Panc1 (cell line): ENCODE results near the gene CHURC1.

Experiments used
- CTCF ChIP-seq: fragments of 450-650 bp; IDR thresholded peaks from 2 replicates; pipeline ENCODE4 v1.5.1; 2017; ENCODE audit warnings: mild to moderate bottlenecking
- SIN3A ChIP-seq: IDR thresholded peaks from 2 replicates; pipeline ENCODE4 v1.6.1; 2012; ENCODE audit warnings: low read depth, mild to moderate bottlenecking, low read length, moderate library complexity, borderline replicate concordance; ENCODE audit not compliant: insufficient read depth

DNA sequence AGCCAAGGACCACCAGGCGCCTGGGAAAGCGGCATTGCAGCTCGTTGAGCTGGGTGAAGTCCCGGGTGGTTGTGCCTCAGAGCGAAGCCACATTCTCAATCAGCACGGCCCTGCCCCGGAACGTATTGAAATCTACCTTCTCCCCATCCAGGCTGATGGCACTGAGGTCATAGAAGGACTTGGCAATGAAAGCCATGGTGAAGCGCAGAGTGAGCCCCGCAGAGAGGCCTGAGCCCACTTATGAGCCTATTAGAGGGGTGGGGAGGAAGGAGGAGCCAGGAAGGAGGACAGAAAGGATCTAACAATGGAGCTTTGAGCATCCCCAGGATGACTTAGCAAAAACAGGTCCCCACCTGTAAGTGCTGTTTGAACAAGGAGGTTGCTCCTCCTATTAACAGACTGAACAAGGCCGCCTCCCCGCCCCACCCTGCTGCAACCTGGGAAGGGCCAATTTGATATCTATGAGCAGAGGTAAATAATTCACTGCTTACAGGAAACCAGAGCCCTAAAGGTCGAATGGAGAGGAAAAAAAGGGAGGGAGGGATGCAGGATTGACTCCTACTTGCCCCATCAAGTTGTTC, 28.4 kb downstream of the CHURC1 start, which contains the start of gene GPX2:
- TF ChIP-seq CTCF: no peak
- TF ChIP-seq SIN3A: no peak
